Measurements from ENCODE around the gene DALRD3. TPM values are rescaled to one million over a fixed set of nuclear protein-coding genes. Genes with fewer than 3 reads are reported as not detected.

DALRD3 gene
- total RNA-seq, 1 donor, result 39.1 TPM

DNA sequence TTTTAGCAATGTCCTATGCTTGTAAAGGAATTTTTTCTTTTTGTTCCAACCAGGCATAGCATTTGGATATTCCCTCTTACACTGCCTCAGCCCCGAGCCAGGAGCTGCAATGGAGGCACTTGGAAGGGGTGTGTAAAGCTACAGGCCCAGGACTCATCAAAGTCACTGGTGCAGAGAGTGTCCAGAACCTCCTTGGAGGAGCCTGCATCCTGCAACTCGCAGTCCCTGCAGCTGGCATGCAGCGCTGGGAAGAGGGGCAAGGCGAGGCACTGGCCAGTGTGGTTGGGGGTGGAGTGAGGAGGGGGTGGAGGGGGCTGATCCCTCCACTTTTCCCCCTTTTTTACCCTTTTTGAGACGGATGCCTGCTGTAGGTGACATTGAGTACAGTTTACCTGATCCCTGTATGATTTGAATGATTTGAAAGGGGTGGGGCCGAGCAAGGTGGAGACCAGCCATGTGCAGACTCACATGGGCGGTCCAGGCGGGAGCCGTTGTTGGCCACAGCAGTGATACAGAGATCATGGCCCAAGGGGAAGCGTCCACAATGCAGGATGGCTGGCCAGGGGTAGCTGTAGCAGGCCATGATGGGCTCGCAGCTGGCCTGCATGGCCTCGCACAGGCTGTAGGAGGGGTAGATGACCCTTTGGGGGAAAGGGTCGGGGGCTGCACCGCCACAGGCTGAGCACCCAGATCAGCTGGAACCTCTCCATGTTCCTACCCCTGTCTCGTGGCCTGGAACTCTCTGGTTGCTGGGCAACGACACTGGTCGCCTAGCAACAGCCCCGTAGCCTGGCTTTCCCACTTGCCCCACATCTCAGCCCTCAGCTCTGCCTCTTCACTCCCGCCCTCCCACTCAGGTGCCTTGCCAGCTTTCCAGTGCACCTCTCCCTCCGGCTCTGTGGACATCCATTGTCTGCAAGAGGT lies 20.4 kb downstream of the DALRD3 start:
- DNase-seq (ENCODE audit: insufficient read length, low spot score, missing footprints), result peak; percentile 34
- peaks cover 18% of the 10 kb centered on the region for H3K79me2 ChIP-seq (ENCODE audit: insufficient read depth, low read length)

DNA sequence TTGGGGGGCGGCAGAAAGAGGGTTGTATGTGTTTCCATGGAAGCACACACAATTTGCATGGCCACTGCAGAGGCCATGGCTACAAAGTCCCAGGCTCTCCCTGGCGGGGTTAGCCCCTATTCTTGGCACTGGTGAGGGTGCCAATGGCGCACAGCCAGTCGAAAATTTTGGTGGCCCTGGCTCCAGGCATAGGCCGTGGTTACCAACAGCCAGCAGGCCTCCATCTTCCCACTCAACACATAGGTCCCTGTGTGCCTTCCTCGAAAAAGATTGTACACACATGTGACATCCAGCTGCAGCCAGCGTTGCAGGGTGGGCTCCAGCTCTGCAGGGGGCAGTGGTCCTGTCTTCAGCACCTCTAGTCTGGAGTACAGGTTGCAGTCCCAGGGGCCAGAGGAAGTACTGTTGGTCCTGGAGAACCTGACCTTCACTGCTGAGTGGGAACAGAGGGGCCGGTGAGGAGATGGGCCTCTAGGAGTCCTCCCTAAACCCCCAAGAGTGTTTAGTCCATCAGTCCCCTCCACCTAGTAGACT lies 21.2 kb downstream of the DALRD3 start:
- Histone ChIP-seq H3K4me1 (ENCODE audit: insufficient read depth, low read length) (no peaks in the 10 kb centered on the region), H3K4me2 (ENCODE audit: insufficient read depth, low read length) (no peak overlapping the region), H2AFZ (ENCODE audit: low read length) (no peak overlapping the region), H3K79me2 (ENCODE audit: insufficient read depth, low read length) (peaks cover 22% of the 10 kb centered on the region), H3K27ac (ENCODE audit: low read depth, low read length) (no peak overlapping the region), H4K20me1 (ENCODE audit: insufficient read depth, low read length) (peaks cover 2% of the 10 kb centered on the region), H3K9me3 (ENCODE audit: low read depth, low read length) (no peaks in the 10 kb centered on the region), H3K27me3 (ENCODE audit: insufficient read depth, low read length) (no peaks in the 10 kb centered on the region), H3K4me3 (ENCODE audit: insufficient read depth, low read length) (no peak overlapping the region), H3K36me3 (ENCODE audit: insufficient read depth, low read length) (peaks cover 9% of the 10 kb centered on the region)
- TF ChIP-seq, protein P1, sequence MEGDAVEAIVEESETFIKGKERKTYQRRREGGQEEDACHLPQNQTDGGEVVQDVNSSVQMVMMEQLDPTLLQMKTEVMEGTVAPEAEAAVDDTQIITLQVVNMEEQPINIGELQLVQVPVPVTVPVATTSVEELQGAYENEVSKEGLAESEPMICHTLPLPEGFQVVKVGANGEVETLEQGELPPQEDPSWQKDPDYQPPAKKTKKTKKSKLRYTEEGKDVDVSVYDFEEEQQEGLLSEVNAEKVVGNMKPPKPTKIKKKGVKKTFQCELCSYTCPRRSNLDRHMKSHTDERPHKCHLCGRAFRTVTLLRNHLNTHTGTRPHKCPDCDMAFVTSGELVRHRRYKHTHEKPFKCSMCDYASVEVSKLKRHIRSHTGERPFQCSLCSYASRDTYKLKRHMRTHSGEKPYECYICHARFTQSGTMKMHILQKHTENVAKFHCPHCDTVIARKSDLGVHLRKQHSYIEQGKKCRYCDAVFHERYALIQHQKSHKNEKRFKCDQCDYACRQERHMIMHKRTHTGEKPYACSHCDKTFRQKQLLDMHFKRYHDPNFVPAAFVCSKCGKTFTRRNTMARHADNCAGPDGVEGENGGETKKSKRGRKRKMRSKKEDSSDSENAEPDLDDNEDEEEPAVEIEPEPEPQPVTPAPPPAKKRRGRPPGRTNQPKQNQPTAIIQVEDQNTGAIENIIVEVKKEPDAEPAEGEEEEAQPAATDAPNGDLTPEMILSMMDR (IDR thresholded peaks at IDR 0.05; ENCODE audit: extremely low read depth, low read depth, low read length), result no peak
- no peak for DNase-seq (ENCODE audit: insufficient read length, low spot score, missing footprints)

More for the DNA sequence above, 20.4 kb downstream of the DALRD3 start:
- no peaks in the 10 kb centered on the region for H3K9me3 ChIP-seq (ENCODE audit: low read depth, low read length)
- H3K4me2 ChIP-seq (ENCODE audit: insufficient read depth, low read length), result no peak overlapping the region
- H3K36me3 ChIP-seq (ENCODE audit: insufficient read depth, low read length), result peaks cover 9% of the 10 kb centered on the region
- no peak overlapping the region for H2AFZ ChIP-seq (ENCODE audit: low read length)
- TF ChIP-seq, protein P1 (IDR thresholded peaks at IDR 0.05; ENCODE audit: extremely low read depth, low read depth, low read length), result no peak
- peaks cover 2% of the 10 kb centered on the region for H4K20me1 ChIP-seq (ENCODE audit: insufficient read depth, low read length)
- no peaks in the 10 kb centered on the region for H3K4me1 ChIP-seq (ENCODE audit: insufficient read depth, low read length)
- no peak overlapping the region for H3K27ac ChIP-seq (ENCODE audit: low read depth, low read length)
- H3K4me3 ChIP-seq (ENCODE audit: insufficient read depth, low read length), result no peak overlapping the region
- no peaks in the 10 kb centered on the region for H3K27me3 ChIP-seq (ENCODE audit: insufficient read depth, low read length)

DNA sequence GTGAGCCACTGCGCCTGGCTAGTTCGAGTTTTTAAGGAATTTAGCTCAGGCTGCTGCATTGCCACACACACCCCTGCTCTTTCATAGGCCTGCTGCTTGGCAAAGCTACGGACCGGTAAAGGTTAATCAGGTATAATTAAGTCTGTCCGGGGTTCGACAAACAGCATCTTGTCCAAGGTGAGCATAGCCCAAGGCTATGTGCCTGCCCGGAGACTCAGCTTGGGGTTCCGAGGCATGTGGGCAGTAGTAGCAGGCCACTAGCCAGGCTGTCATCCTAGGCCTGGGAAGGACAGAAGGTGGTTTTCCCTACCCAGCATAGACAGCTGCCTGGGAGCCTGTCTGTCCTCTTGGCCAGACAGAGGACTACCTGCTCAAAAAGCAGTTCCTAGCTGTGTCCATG lies 21.7 kb downstream of the DALRD3 start:
- Histone ChIP-seq H2AFZ (ENCODE audit: low read length) (no peak overlapping the region), H4K20me1 (ENCODE audit: insufficient read depth, low read length) (peaks cover 6% of the 10 kb centered on the region), H3K27ac (ENCODE audit: low read depth, low read length) (no peak overlapping the region), H3K4me3 (ENCODE audit: insufficient read depth, low read length) (no peak overlapping the region), H3K36me3 (ENCODE audit: insufficient read depth, low read length) (peaks cover 9% of the 10 kb centered on the region), H3K9me3 (ENCODE audit: low read depth, low read length) (no peaks in the 10 kb centered on the region), H3K79me2 (ENCODE audit: insufficient read depth, low read length) (peaks cover 27% of the 10 kb centered on the region), H3K4me1 (ENCODE audit: insufficient read depth, low read length) (peaks cover 3% of the 10 kb centered on the region), H3K27me3 (ENCODE audit: insufficient read depth, low read length) (no peaks in the 10 kb centered on the region), H3K4me2 (ENCODE audit: insufficient read depth, low read length) (no peak overlapping the region)
- peak; percentile 82 for DNase-seq (ENCODE audit: insufficient read length, low spot score, missing footprints)
- TF ChIP-seq, protein P1 (IDR thresholded peaks at IDR 0.05; ENCODE audit: extremely low read depth, low read depth, low read length), result no peak

DNA sequence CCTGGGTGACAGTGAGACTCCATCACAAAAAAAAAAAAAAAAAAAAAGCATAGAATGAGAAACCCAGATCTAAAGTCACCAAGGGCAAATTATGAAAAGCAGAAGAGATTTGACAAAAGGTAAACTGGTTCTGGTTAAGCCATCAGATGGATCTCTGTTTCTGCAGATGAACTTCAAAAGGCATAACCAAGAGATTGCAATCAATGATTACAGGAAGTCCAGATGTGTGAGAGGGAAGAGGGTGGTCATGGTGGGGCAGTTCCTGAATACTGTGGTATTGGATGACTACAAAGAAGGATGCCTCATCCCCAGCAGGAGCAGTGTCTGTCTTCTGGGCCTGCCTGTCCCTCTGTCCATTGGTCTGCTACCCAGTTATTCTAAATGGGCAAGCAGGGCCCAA lies 24.5 kb downstream of the DALRD3 start:
- H3K4me1 ChIP-seq (ENCODE audit: insufficient read depth, low read length), result peaks cover 21% of the 10 kb centered on the region
- H3K4me3 ChIP-seq (ENCODE audit: insufficient read depth, low read length), result no peak overlapping the region
- H2AFZ ChIP-seq (ENCODE audit: low read length), result no peak overlapping the region
- no peaks in the 10 kb centered on the region for H3K9me3 ChIP-seq (ENCODE audit: low read depth, low read length)
- peaks cover 9% of the 10 kb centered on the region for H3K36me3 ChIP-seq (ENCODE audit: insufficient read depth, low read length)
- peaks cover 11% of the 10 kb centered on the region for H4K20me1 ChIP-seq (ENCODE audit: insufficient read depth, low read length)
- H3K4me2 ChIP-seq (ENCODE audit: insufficient read depth, low read length), result no peak overlapping the region
- peaks cover 47% of the 10 kb centered on the region for H3K79me2 ChIP-seq (ENCODE audit: insufficient read depth, low read length)
- no peak for DNase-seq (ENCODE audit: insufficient read length, low spot score, missing footprints)
- no peaks in the 10 kb centered on the region for H3K27me3 ChIP-seq (ENCODE audit: insufficient read depth, low read length)
- TF ChIP-seq, protein P1 (IDR thresholded peaks at IDR 0.05; ENCODE audit: extremely low read depth, low read depth, low read length), result no peak
- H3K27ac ChIP-seq (ENCODE audit: low read depth, low read length), result no peak overlapping the region

All from osteoblast (primary cell).